ENCODE results near the gene RAC2. TPM values are rescaled to one million over a fixed set of nuclear protein-coding genes. Genes with fewer than 3 reads are reported as not detected.

RAC2 gene
- total and polyA plus RNA-seq, 11 donors, result 1.3 to 60.5 (median 3.8) TPM

DNA sequence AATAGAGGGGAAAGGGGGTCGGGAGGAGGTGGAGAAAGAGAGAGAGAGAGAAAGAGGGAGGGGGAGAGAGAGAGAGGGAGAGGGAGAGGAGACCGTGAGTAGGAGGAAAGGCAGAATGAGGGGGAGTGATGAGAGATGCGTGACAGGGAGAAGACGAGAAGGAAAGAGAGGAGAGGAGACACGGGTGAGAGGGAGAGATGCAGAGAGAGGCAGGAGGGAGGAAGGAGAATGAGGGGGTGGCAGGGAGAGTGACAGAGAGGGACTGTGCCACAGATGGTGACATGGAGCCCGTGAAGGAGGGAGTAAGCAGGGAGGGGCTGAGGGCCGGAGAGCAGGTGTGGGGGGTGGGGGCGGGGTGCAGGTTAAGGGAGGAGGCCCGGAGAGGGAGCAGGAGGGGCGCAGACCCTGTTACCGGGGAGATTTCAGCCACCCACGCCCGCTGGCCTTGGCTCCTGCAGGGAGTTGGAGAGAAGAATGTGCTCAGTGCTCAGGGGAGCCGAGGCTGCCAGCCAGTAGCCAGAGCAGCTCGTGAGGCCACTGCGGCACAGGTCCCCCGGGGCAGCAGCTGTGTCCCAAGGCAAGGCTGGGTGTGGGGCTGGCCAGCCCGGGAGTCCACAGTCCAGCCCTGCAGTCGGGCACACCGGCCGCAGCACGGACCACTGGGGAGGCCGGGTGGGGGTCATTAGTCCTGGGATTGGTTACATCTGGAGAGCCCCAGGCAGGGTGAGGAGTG is 31.7 kb downstream of the RAC2 start, which contains the start of gene SSTR3:
Gene SSTR3 (minus strand): TSS at position 304 of the 733 bp plus-strand sequence. CDS start 4,674 bp downstream, outside the sequence.
- WGBS, 4 donors, result 16 to 20% (median 17%) methylated on average over 22 to 23 of the region's 23 CpGs
- DNase-seq (no peak), ATAC-seq (peak in 3 of 4 donors; percentile 20 to 43 (median 40))
- intact Hi-C loops (cut with DNase I), result no loop called here
- Histone ChIP-seq H3K9me3 (no peaks in the 10 kb centered on the region), H3K36me3 (no peaks in the 10 kb centered on the region), H3K27me3 (peaks cover 0 to 31% (median 4%) of the 10 kb centered on the region in 9 donors), H3K27ac (no peak within 1 kb of the TSS), H3K4me3 (no peak within 1 kb of the TSS), H3K4me1 (peaks cover 0 to 7% (median 0%) of the 10 kb centered on the region in 12 donors)
- no peak for TF ChIP-seq POLR2A (IDR thresholded peaks at IDR 0.05)
- TF ChIP-seq, protein P1, sequence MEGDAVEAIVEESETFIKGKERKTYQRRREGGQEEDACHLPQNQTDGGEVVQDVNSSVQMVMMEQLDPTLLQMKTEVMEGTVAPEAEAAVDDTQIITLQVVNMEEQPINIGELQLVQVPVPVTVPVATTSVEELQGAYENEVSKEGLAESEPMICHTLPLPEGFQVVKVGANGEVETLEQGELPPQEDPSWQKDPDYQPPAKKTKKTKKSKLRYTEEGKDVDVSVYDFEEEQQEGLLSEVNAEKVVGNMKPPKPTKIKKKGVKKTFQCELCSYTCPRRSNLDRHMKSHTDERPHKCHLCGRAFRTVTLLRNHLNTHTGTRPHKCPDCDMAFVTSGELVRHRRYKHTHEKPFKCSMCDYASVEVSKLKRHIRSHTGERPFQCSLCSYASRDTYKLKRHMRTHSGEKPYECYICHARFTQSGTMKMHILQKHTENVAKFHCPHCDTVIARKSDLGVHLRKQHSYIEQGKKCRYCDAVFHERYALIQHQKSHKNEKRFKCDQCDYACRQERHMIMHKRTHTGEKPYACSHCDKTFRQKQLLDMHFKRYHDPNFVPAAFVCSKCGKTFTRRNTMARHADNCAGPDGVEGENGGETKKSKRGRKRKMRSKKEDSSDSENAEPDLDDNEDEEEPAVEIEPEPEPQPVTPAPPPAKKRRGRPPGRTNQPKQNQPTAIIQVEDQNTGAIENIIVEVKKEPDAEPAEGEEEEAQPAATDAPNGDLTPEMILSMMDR (IDR thresholded peaks at IDR 0.05), result no peak

DNA sequence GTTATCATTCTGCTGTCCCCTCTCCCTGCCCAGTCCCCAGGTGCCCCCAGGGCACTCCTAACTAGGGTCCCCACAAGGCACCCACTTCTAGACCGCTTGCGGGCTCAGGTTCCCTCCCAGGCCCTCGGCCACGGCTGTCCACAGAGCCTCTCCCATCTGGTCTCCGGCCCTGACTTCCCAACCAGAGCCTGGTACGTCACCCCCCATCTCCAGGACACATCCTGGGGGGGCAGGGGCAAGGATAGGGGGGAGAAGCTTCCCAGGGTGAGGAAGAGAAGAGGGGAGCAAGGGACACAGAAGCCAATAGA is 32.2 kb downstream of the RAC2 start:
- Histone ChIP-seq H3K27me3 (peaks cover 0 to 30% (median 4%) of the 10 kb centered on the region in 9 donors), H3K36me3 (no peaks in the 10 kb centered on the region), H3K4me1 (peaks cover 0 to 7% (median 0%) of the 10 kb centered on the region in 12 donors), H3K27ac (no peak overlapping the region), H3K4me3 (no peak overlapping the region), H3K9me3 (no peaks in the 10 kb centered on the region)
- intact Hi-C loops (cut with DNase I), result no loop called here
- ATAC-seq (no peak), DNase-seq (no peak)
- WGBS, 4 donors, result 60 to 65% (median 63%) methylated on average over 6 of the region's 6 CpGs
- no peak for TF ChIP-seq POLR2A (IDR thresholded peaks at IDR 0.05)
- TF ChIP-seq, protein P1 (IDR thresholded peaks at IDR 0.05), result no peak

GRCh38 chr22:37211075-37211865 is 32.8 kb downstream of the RAC2 start:
- Histone ChIP-seq H3K36me3 (no peaks in the 10 kb centered on the region), H3K4me1 (peaks cover 0 to 7% (median 0%) of the 10 kb centered on the region in 12 donors), H3K9me3 (no peaks in the 10 kb centered on the region), H3K27ac (no peak overlapping the region), H3K4me3 (no peak overlapping the region), H3K27me3 (peaks cover 0 to 30% (median 4%) of the 10 kb centered on the region in 9 donors)
- intact Hi-C loops (cut with DNase I), result no loop called here
- TF ChIP-seq POLR2A (IDR thresholded peaks at IDR 0.05), result no peak
- TF ChIP-seq, protein P1 (IDR thresholded peaks at IDR 0.05), result no peak
- ATAC-seq (no peak), DNase-seq (no peak)
- 76 to 78% (median 78%) methylated on average over 16 to 24 of the region's 24 CpGs for WGBS, 4 donors
